CD4-positive, alpha-beta T cell treated with Interleukin-17A for 1 hour (primary cell): ENCODE data around the gene GPRIN1.
A peak's percentile ranks its signal among the peaks of the same experiment; 100 is the strongest.
"Not testable (repeated sequence)": the region's sequence is repeated elsewhere in the genome, so short reads cannot be mapped to it uniquely, and the experiment has no call there.

Experiments used
- DNase-seq: peaks from one replicate; pipeline ENCODE4 v3.0.0-alpha.2; 2020

GPRIN1 gene

DNA sequence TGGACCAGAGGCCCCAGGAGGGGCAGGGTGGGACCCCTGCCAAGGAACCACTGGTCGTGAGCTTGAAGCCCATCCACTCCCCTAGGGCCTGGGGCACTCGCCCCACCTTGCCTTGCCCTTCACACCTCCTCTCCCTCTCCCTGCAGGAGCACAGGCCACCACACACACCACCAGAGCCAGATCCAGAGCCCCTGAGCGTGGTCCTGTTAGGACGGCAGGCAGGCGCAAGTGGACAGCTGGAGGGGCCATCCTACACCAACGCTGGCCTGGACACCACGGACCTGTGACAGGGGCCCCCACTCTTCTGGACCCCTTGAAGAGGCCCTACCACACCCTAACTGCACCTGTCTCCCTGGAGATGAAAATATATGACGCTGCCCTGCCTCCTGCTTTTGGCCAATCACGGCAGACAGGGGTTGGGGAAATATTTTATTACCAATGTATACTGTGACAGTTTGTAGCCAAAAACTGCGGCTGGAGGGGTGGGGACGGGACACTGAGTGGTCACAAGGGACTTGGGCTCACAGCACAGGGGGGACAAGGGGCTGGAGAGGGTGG lies 14.5 kb downstream of the GPRIN1 start:
- no peak for DNase-seq

- DNase-seq = no peak
Measured at GRCh38 chr5:176594554-176594953, 15.4 kb downstream of the GPRIN1 start.

- DNase-seq = no peak
Measured at GRCh38 chr5:176593273-176593869, 16.6 kb downstream of the GPRIN1 start.

DNA sequence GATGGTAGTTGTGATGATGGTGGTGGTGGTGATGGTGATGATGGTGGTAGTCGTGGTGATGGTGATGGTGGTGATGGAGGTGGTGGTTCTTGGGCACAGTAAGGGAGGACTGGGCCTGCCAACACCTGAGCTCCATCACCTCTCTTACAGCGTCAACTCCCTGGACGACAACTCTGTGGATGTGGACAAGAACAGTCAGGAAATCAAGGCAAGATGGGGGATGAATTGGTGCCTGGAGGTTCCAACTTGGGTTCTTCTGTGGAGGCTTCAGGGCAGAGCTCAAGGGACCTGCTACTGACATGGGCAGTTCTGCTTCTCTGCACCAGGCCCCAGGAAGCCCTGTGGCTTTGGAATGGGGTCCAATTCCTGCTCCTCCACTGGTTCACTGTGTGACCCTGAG lies 17.4 kb downstream of the GPRIN1 start:
- DNase-seq = no peak

DNA sequence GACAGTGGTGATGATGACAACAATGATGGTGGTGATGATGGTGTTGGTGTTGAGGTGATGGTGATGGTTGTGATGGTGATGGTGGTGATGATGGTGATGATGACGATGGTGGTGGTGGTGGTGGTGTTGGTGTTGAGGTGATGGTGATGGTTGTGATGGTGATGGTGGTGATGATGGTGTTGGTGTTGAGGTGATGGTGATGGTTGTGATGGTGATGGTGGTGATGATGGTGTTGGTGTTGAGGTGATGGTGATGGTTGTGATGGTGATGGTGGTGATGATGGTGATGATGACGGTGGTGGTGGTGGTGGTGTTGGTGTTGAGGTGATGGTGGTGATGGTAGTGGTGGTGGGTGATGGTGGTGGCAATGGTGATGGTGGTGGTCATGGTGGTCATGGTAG lies 18.3 kb downstream of the GPRIN1 start:
- DNase-seq = not testable (repeated sequence)

GRCh38 chr5:176590035-176590717 lies 19.8 kb downstream of the GPRIN1 start:
- no peak for DNase-seq

DNA sequence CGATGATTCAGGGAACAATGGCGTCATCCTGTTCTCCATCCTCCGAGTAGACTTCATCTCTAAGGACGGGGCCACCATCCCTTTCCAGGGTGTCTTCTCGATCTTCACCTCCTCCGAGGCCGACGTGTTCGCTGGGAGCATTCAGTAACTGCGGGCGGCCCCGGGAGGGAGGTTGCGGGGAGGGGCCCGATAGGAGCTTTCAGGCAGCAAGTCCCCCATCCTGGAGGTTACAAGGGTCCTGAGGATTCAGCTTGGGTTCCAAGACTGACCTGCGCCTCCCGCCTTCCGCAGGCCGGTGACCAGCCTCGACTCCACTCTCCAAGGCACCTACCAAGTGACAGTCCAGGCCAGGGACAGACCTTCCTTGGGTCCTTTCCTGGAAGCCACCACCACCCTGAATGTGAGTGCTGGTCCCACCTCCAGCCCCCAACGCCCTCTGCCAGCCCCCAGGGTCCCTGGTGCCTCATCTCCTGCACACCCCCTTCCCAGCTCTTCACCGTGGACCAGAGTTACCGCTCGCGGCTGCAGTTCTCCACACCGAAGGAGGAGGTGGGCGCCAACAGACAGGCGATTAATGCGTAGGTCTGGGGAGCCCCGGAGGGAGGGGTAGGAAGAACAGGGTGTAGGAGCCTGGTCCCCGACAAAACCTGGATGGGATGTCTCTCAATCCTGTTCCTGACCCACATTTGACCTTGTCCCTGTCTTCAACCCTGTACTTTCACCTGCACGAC lies 20.8 kb downstream of the GPRIN1 start:
- no peak for DNase-seq

DNA sequence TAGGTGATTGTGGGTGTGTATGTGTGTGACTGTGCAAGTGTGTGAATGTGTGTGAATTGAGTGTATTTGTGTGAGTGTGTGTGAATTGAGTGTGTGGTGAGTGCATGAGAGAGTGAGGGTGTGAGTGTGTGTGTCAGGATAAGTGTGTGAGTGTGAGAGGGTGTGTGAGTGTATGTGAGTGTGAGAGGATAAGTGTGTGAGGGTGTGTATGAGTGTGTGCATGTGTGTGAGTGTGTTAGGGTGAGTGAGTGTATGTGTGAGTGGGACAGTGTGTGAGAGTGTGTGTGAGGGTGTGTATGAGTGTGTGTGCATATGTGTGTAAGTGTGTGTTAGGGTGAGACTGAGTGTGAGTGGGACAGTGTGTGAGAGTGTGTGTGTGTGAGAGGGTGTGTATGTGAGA lies 21.7 kb downstream of the GPRIN1 start:
- DNase-seq = no peak

DNA sequence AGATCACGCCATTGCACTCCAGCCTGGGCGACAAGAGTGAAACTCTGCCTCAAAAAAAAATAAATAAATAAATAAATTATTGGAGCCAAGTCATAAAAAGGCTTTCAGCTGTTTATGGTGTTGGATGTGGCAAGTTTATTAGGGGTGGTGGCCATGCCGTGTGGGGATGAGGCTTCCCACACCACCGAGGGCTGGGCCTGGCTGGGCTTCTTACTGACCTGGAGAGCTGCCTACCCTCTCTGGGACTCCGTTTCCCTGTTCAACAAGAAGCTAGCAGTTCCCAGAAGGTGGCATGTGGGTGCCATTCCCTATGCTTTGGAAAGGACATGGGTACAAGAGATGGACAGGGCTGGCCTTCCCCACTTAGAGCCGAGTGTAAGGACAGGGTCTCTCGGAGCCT lies 22.6 kb downstream of the GPRIN1 start:
- no peak for DNase-seq

DNA sequence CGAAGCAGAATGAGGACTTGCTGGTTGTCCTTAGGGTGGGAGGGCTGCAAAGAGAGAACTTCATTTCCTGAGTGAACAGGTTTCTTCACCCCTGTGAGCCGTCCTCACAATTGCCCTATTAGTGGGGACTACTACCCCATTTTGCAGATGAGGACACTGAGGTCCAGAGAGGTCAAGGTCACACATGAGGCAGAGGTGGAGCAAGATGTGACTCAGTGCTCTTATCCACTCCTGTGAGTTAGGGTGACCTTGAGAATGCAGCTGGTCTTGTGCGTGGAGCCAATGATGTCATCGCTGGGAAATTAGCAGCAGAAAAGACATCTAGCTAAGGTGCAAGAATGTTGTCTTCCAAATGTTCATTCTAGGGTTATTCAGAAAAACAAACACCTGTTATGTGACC lies 26.9 kb downstream of the GPRIN1 start:
- no peak for DNase-seq

DNA sequence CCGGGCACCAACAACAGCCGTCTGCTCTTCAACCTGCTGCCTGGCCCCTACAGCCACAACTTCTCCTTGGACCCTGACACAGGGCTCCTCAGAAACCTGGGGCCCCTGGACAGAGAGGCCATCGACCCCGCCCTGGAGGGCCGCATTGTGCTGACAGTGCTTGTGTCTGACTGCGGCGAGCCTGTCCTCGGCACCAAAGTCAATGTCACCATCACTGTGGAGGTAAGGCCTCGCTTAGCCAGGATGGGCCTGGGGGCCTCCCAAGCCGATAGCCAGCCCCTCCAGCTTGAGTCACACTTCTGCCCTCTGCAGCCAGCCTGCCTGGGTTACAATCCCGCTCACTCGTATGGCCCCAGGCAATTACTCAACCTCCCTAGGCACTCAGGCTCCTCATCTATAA lies 28.6 kb downstream of the GPRIN1 start:
- no peak for DNase-seq

GRCh38 chr5:176579323-176579722 lies 30.6 kb downstream of the GPRIN1 start:
- DNase-seq = no peak

GRCh38 chr5:176578391-176578808 lies 31.6 kb downstream of the GPRIN1 start:
- DNase-seq = peak; percentile 53

GRCh38 chr5:176577312-176578176 lies 32.4 kb downstream of the GPRIN1 start:
- DNase-seq = no peak

- DNase-seq = no peak
Measured at GRCh38 chr5:176575488-176576422, 34.2 kb downstream of the GPRIN1 start.

- no peak for DNase-seq
Measured at GRCh38 chr5:176575066-176575465, 34.9 kb downstream of the GPRIN1 start.

GRCh38 chr5:176574297-176574591 lies 35.7 kb downstream of the GPRIN1 start:
- DNase-seq = no peak

GRCh38 chr5:176573564-176574296 lies 36.2 kb downstream of the GPRIN1 start:
- peak; percentile 78 for DNase-seq

GRCh38 chr5:176570044-176570443 lies 39.9 kb downstream of the GPRIN1 start:
- DNase-seq = no peak

- no peak for DNase-seq
Measured at GRCh38 chr5:176568657-176569056, 41.3 kb downstream of the GPRIN1 start.

- no peak for DNase-seq
Measured at GRCh38 chr5:176565760-176566288, 44.1 kb downstream of the GPRIN1 start.
